DOHH2 (cell line): ENCODE results near the gene HSFY1.
"Not testable (repeated sequence)": the region's sequence is repeated elsewhere in the genome, so short reads cannot be mapped to it uniquely, and the experiment has no call there.

ENCODE experiments used
- EZH2phosphoT487 ChIP-seq: fragments of 200-600 bp; sonication (generic); IDR thresholded peaks from 2 replicates; pipeline ENCODE4 v1.6.1; 2017; ENCODE audit warnings: borderline replicate concordance, mild to moderate bottlenecking, antibody characterized with exemption, low read length, moderate library complexity, mixed read lengths
- TF ChIP-seq, protein P1 (sequence below): fragments of 200-600 bp; sonication (generic); IDR thresholded peaks from one replicate; pipeline ENCODE4 v1.5.1; 2014; ENCODE audit warnings: antibody characterized with exemption, mild to moderate bottlenecking, low read depth, low read length; ENCODE audit not compliant: poor library complexity, severe bottlenecking

GRCh38 chrY:18538952-18539351, 7.6 kb upstream of the HSFY1 start:
- TF ChIP-seq, protein P1, sequence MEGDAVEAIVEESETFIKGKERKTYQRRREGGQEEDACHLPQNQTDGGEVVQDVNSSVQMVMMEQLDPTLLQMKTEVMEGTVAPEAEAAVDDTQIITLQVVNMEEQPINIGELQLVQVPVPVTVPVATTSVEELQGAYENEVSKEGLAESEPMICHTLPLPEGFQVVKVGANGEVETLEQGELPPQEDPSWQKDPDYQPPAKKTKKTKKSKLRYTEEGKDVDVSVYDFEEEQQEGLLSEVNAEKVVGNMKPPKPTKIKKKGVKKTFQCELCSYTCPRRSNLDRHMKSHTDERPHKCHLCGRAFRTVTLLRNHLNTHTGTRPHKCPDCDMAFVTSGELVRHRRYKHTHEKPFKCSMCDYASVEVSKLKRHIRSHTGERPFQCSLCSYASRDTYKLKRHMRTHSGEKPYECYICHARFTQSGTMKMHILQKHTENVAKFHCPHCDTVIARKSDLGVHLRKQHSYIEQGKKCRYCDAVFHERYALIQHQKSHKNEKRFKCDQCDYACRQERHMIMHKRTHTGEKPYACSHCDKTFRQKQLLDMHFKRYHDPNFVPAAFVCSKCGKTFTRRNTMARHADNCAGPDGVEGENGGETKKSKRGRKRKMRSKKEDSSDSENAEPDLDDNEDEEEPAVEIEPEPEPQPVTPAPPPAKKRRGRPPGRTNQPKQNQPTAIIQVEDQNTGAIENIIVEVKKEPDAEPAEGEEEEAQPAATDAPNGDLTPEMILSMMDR: not testable (repeated sequence)
- not testable (repeated sequence) for TF ChIP-seq EZH2phosphoT487
